Stimulated activated CD4-positive, alpha-beta T cell treated with anti-CD3 and anti-CD28 coated beads, TNF-alpha, amount 100 ng/mL, for 1 hour (primary cell): ENCODE results near the gene C4B.

Experiments used
- DNase-seq, 3 donors: peaks; one replicate each; pipeline ENCODE4 v3.0.0-alpha.2; 2020; ENCODE audit warnings: low read depth in 3 of 3, low spot score in 1 of 3

C4B gene

DNA sequence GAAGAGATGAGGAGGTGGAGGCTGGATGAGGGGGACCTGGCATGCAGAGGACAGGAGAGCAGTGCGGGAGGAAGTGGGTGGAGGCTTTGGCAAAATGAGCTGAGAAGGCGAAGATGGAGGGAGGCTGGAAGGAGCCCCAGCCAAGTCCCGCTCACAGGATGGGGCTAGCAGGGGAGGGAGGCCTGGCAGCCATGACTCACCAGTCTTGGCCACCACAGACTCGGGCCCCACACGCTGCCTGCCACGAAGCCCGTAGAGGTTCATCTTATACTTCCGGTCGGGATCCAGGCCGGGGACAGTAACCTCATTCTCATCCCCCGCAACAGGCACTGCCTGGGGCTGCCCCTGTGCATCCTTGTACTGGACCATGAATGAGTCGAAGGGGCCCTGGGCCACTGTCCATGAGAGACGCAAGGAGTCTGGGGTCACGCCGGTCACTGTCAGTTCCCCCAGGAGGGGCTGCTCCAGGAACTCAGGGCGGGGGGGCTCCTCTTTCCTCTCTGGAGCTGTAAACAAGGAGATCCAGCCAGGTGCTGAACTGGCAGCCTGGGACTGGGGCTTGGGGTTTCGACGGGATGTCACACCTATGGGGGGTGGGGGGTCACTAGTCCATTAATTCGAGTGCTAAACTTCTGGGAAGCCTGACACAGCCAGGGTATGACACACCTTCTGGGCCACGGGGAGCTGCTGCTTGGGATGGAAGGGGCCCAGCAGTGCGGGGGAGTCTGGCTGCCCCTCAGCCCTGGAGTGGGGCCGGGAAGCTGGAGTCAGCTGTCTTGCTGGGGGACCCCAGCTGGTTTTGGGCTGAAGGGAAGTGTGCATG, 66.8 kb downstream of the C4B start:
- DNase-seq: no peak

- no peak for DNase-seq
Observed at GRCh38 chr6:32082478-32082877, 67.9 kb downstream of the C4B start.

GRCh38 chr6:32082935-32083334, 68.3 kb downstream of the C4B start:
- no peak for DNase-seq

- no peak for DNase-seq
Observed at GRCh38 chr6:32083812-32084768, 69.5 kb downstream of the C4B start.

DNA sequence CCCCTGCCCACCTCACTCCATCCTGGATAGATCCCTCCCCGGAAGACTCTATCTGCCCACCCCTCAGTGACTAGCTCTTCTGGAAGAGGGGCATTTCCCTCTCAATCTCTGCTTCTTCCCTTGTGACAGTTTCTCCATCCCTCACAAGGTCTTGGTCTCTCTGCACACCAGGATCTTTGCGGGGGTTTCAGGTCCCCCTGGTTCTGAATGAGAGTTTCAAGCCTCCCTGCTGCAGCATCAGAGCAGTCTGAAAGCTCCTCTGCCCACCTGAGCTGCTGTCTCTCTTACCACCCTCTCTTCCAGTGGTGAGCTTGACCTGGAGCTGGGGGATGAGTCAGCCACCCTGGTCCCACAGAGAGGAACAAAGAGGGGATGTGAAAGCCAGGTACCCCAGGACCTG, 70.2 kb downstream of the C4B start:
- DNase-seq: no peak
